OCI-M1 (cell line): ENCODE measurements around the gene ATAD3B.
"Not testable (repeated sequence)": the region's sequence is repeated elsewhere in the genome, so short reads cannot be mapped to it uniquely, and the experiment has no call there.

Experiments used
- DNase-seq: peaks from one replicate; lab custom pipeline; 2025; lab: John Stamatoyannopoulos, UW

The ATAD3B gene

DNA sequence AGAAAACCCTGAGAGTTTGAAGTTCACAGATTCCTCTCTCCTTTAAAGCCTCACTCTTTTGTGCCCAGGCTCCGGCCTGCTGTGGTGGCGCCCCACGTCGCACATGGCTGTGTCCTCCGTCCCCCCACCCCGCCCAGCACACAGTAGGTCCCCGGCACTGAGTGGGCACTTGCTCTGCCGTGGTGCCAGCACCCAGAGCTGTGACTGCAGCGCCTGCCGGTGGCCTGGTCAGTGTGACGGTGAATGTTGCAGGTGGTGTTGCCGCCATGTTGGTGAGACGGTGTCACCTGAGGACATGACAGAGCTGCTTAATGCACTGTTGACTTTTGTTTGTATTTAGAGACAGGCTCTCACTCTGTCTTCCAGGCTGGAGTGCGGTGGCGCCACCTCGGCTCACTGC is 18.7 kb upstream of the ATAD3B start:
- no peak for DNase-seq

DNA sequence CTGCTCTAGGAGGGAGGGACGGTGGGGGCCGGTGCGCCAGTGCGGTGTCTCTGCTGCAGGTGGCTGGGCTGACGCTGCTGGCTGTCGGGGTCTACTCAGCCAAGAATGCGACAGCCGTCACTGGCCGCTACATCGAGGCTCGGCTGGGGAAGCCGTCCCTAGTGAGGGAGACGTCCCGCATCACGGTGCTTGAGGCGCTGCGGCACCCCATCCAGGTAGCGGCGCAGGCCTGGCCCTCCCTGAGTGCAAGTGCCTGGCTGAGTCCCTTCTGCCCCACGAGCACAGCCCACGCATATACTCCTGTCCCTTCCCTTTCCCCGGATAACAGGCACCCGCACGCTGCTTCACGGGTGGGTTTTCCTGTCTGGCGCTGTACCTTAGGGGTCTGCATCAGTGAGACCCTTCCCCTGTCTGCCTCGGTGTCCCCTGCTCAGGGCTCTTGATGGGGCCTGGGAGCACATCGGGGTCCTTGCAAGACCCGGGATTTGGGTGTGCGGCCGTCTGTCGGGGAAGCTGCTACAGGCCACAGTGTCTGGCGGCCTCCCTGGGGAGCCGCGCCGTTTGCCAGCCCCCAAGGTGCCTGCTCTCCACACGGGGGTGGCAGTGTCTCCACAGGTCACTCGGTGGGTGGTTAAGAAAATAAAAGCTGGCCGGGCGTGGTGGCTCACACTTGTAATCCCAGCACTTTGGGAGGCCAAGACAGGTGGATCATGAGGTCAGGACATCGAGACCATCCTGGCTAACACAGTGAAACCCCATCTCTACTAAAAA is 17.1 kb upstream of the ATAD3B start:
- DNase-seq: not testable (repeated sequence)

DNA sequence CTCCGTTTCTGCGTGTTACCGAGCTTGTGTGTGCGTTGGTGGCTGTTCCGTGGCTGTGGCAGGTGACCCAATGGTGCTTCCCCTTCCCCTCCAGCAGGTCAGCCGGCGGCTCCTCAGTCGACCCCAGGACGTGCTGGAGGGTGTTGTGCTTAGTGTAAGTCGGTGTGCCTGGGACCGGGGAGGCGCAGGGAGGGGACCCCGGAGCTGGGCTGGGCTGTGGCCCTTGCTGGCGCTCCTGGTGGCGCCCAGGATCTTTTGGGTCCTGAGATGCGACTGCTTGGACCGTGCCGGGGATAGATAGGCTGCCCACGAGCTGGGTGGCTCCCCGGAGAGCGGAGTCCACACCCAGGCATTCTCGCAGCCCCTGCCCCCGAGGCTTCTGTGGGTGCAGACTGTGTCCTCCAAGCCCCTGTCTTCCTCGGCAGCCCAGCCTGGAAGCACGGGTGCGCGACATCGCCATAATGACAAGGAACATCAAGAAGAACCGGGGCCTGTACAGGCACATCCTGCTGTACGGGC is 16.1 kb upstream of the ATAD3B start:
- DNase-seq: no peak

GRCh38 chr1:1455934-1456333 is 15.6 kb upstream of the ATAD3B start:
- DNase-seq: not testable (repeated sequence)

- DNase-seq: not testable (repeated sequence)
Observed at GRCh38 chr1:1456683-1457255, 14.8 kb upstream of the ATAD3B start.

DNA sequence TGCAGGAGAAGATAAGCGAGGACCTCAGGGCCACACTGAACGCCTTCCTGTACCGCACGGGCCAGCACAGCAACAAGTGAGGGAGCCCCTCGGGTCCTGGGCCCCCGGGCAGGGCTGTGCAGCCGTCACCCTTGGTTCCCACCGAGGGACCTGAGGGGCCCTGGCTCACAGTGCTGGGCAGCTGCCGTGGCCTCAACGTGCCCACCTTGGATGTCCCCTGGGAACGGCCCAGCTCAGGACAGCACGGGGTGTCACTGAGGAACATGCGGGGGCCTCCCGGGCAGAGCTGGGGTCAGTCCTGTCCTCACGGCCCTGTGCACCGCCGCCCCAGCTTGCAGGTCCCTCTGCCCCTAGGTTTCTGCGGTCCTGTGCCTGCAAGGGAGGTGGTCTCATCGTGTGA is 12.4 kb upstream of the ATAD3B start:
- DNase-seq: not testable (repeated sequence)

DNA sequence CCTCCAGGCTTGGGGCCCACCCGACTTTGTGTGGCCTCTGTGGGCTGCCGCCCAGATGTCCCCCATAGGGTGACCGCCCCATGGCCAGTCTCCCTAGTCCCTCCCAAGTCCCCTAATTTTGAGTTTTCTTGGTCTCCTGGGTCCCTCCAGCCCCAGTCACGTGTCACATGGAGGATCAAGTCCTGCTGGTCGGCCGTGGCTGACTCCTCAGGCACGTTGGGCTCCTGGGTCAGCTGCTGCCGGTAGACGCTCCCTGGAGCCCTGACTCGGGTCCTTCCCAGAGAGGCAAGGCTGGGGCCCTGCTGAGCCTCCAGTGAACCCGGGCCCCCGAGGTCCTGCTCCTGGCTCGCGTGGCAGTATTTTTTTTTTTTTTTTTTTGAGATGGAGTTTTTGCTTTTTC is 11.9 kb upstream of the ATAD3B start:
- not testable (repeated sequence) for DNase-seq

GRCh38 chr1:1460540-1461130 is 10.9 kb upstream of the ATAD3B start:
- no peak for DNase-seq

GRCh38 chr1:1461721-1462317 is 9.7 kb upstream of the ATAD3B start:
- DNase-seq: no peak

- DNase-seq: no peak
Observed at GRCh38 chr1:1462318-1462966, 9.1 kb upstream of the ATAD3B start.

DNA sequence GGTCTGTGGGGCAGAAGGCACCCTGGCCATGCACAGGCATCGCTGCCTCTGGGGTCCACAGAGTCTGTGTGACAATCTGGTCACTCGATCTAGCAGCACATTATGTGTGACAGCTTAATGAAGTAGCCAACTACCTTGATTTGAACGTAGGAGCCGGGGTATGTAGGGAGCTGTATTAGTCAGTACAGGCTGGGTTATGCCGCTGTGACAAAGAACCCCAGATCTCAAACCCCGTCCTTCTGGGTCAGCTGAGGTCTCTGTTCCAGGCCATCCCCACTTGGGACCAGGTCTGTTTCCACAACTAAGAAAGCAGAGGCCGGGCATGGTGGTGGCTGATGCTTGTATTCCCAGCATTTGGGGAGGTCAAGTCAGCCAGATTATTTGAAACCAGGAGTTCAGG is 8.3 kb upstream of the ATAD3B start:
- no peak for DNase-seq

DNA sequence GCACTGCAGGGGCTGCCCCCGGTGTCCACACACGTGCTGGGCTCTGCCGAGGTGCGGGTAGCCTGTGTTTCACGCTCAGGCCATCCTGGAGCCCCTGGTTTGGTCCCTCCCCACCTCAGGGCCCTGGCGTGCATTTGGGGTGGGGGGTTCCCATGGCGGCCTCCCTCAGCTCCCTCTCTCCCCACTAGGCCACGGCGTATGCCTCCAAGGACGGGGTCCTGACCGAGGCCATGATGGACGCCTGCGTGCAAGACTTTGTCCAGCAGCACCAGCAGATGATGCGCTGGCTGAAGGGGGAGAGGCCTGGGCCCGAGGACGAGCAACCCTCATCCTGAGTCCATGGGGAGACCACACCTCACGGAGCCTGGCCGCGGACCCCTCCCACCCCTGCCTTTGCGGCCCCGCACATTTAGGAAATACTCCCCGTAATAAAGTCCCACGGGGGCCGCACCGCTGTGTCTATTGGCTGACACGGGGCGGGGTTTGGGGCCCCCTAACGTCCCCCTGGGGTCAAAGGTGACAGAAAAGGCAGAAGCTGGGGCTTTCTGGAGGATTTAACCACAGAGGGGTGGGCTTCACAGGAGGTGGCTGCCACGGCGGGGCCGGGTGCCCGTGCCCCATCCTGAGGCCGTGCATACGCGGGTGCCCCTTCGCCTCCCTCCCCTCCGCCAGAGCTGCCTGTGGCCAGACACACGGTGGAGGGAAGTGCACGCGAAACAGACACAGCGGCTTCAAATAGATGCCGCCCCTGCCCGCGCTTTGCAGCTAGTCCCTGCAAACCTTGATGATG is 3.2 kb upstream of the ATAD3B start:
- DNase-seq: not testable (repeated sequence)

GRCh38 chr1:1470626-1471388 is 758 bp upstream of the ATAD3B start:
- DNase-seq: peak; percentile 74

DNA sequence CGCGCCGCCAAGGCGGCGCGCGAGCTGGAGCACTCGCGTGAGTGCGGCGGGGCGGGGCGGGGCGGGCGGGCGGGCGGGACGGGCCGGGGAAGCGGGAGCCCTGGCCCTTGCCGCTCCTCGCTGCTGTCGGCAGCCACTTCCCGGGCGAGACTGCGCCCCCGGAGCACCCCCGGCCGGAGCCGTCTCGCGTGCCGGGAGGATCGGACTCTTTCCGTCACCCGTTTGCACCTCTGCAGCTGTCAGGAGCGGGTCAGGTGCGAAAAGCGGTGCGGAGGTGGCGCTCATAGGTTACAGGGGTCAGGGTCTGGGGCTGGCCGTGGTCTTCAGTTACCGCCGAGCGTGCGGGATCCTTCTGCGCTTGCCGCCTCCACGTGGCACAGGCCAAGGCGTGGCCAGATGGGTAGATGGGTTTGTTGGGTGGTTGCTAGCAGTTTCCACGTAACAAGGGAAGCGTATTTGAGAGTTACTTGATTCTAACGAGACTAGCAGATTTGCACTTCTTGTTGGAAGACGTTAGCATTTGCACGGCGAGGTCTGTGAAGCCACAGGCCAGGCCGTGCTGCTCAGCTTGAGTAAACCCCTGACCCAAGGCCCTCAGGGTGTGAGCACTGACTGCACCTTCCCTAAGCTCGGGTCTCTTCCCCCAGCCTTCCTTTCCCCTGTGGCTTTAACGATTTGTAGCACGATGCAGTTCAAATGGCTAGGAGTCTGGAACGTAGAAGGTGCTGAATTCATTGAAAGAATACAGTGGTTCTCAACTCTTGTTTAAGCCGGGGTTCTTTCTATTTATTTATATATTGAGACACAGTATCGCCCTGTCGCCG is 700 bp downstream of the ATAD3B start:
- not testable (repeated sequence) for DNase-seq

GRCh38 chr1:1476011-1476410 is 4.4 kb downstream of the ATAD3B start:
- not testable (repeated sequence) for DNase-seq

DNA sequence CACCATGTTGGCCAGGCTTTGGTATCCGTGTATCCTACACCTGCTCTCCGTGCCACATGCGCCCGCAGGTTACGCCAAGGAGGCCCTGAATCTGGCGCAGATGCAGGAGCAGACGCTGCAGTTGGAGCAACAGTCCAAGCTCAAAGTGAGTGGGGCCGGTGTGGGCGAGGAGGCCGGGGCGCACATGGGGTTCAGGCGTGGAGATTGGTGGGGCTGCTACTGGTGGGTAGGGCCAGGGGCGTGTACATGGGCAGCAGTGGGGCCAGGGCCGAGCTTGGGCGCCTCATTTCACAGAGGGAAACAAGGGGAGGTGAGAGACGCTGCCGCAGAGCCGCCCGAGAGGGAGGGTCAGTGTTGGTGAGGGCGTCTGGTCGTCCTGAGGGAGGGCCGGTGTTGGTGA is 5.6 kb downstream of the ATAD3B start:
- DNase-seq: no peak

DNA sequence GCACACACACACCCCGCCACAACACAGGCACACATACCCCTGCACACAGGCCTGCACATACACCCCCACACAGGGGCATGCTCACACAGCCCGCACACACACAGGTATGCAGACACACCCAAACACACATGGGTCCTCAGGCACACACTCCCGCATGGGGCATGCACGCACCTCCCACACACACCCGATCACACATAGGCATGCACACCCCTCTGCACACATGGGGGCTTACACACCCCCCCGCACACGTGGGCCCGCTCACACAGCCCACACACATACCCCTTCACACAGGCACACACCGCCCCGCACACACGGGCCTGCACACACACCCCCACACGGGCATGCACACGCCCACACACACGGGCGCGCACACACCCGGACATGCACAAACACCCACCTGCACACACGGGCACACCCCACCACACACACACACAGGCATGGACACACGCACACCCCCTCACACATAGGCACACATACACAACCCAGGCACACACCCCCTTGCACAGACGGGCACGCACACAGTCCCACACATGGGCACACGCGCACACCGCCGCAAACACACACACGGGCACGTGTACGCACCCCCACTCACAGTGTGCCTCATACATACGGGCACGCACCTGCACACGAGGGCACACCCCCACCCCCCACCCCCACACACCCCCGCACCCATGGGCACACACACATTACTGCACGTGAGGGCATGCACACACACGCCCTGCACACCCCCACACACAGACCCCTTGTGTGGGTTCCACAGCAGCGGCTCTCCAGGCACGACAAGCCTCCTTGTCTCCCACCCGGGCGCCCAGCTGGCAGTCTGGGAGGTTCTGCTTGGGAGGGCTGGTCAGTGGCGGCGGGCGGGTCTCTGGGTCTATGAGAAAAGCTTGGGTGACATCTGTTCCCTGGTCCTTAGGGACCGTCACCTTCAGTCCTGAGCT is 8.3 kb downstream of the ATAD3B start:
- no peak for DNase-seq

DNA sequence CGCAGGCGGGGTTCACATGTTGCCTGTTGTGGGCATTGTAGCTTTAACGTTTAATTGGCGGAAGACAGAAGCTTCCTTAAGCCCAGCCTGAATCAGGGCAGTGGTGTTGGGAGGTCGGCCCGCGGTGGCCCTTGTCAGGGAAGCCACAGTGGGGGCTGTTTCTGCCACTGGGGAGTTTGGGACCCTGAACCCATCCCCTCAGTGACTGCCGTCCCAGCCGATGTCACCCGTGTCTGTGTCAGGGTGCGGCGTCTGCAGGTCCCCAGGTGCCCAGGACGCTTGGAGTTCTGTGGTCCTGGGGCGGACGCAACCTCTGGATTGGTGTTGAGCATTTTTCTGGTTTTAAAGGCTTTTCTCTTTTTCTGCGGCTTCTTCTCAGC is 8.9 kb downstream of the ATAD3B start:
- DNase-seq: not testable (repeated sequence)

DNA sequence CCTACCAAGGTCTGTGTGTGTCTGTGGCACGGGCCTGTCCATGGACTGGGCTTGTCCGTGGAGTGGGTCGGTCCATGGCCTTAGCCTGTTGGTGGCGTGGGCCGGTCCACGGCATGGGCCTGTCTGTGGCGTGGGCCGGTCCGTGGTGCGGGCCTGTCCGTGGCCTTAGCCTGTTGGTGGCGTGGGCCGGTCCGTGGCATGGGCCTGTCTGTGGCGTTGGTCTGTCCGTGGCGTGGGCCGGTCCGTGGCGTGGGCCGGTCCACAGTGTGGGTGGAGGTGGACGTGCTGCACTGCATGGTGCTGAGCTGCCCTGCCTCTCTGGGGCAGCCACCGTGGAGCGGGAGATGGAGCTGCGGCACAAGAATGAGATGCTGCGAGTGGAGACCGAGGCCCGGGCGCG is 10.2 kb downstream of the ATAD3B start:
- not testable (repeated sequence) for DNase-seq
